ENCODE measurements around the gene ADAM30. TPM values are rescaled to one million over a fixed set of nuclear protein-coding genes. Genes with fewer than 3 reads are reported as not detected.
A peak's percentile ranks its signal among the peaks of the same experiment; 100 is the strongest.

ADAM30 gene
- total RNA-seq, 2 experiments from 2014 or later = not detected

DNA sequence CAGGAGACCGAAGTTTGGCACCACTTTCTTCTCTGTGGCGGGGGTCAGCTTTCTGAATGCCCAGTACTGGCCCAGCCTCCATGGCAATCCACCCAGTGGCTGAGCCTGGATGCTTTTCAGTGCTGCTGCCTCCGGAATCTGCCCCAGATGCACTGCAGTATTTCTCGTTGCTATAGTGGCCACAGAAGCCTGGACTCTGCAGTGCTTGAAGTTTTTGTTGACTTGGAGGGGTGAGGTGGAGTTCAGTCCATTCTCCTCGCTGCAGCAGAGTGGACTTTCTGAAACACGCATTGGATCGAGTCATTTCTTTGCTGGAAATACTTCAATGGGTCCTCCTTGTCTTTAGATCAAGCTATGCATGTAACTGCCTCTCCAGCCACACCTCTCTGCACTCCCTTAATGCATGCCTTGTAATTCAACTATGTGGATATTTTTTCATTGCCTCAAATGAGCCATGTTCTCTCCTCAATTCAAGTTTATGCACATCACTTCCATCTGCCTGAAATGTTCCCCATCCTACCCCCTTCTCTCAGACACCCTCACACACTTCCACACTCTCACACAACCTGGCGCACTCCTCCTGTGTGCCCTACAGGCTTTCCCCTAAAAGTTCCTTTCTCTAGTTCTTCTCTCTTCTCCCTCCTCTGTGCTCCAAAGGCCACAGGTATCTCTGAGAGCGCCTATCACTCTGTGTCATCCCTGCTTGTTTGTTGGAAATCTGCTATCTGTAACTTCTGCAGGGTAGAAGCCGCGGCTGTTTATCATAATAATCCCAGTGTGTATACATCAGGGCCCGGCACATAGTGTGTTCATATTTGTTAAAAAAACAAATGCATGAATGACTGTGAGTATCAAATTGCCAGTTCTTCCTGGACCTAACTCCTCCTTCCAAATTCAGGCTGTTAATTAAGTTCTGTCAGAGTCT lies 16.5 kb downstream of the ADAM30 start:
- Mint-ChIP-seq H3K9me3 (no peaks in the 10 kb centered on the region), H3K4me1 (ENCODE audit: low read depth) (no peaks in the 10 kb centered on the region), H3K27me3 (peaks cover 9% of the 10 kb centered on the region), H3K27ac (no peak overlapping the region), H3K4me3 (no peak overlapping the region), H3K36me3 (ENCODE audit: low read depth) (no peaks in the 10 kb centered on the region)
- TF ChIP-seq, protein P1, sequence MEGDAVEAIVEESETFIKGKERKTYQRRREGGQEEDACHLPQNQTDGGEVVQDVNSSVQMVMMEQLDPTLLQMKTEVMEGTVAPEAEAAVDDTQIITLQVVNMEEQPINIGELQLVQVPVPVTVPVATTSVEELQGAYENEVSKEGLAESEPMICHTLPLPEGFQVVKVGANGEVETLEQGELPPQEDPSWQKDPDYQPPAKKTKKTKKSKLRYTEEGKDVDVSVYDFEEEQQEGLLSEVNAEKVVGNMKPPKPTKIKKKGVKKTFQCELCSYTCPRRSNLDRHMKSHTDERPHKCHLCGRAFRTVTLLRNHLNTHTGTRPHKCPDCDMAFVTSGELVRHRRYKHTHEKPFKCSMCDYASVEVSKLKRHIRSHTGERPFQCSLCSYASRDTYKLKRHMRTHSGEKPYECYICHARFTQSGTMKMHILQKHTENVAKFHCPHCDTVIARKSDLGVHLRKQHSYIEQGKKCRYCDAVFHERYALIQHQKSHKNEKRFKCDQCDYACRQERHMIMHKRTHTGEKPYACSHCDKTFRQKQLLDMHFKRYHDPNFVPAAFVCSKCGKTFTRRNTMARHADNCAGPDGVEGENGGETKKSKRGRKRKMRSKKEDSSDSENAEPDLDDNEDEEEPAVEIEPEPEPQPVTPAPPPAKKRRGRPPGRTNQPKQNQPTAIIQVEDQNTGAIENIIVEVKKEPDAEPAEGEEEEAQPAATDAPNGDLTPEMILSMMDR (IDR thresholded peaks at IDR 0.05) = no peak
- ATAC-seq (no peak), DNase-seq (no peak)
- CTCF ChIA-PET = interaction anchor here (1.9 kb wide), 1 partner anchor 10 kb away, joined by 12 read pairs; no protein-coding TSS in a partner anchor
- intact Hi-C loops (cut with micrococcal nuclease) = no loop called here
- POLR2A ChIA-PET = no interaction called here

DNA sequence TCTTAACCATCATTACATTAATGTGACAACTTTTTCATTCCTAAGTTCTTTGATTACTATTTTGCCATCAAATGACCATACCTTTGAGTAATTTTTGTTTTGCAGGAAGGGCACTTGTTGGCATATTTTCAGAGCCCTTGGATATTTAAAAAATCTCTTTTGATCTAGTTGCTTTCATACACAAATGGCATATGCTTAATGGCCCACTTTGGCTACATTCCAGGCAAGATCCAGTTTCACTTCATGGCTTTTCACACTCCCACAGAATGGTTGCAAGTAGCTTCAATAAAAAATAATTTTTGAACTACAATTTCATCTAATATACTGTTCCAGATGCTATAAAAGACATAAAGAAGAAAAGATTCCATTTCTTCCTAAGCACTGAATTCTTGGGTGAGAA lies 18.1 kb downstream of the ADAM30 start:
- Mint-ChIP-seq H3K4me1 (ENCODE audit: low read depth) (no peaks in the 10 kb centered on the region), H3K9me3 (no peaks in the 10 kb centered on the region), H3K27ac (no peak overlapping the region), H3K4me3 (no peak overlapping the region), H3K36me3 (ENCODE audit: low read depth) (no peaks in the 10 kb centered on the region), H3K27me3 (peaks cover 13% of the 10 kb centered on the region)
- ChIA-PET POLR2A (no interaction called here), CTCF (interaction anchor here (0.8 to 1.9 kb wide), 2 partner anchors 8 to 9 kb away, joined by 4 to 12 read pairs; no protein-coding TSS in a partner anchor)
- intact Hi-C loops (cut with micrococcal nuclease) = no loop called here
- no peak for DNase-seq
- no peak for ATAC-seq
- TF ChIP-seq, protein P1 (IDR thresholded peaks at IDR 0.05) = no peak

DNA sequence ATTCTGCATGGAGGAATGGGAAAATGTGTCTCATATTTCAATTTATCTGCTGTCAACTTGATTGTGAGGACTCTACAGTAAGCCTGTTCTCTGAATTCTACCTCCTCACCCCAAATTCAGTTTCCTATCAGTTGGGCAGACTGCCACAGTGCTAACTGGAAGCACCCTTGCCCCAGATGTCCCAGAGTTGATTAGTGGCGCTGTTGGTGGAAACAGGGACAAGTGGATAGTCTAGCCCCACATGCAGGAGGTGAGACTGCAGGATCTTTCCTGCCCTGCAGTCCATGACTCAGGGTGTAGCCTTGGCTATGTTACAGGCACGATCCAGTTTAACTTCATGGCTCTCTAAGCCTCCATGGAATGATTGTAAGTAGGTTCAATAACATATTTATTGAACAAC lies 22.1 kb downstream of the ADAM30 start:
- ChIA-PET CTCF (interaction anchor here (1.1 to 1.4 kb wide), 4 partner anchors 8 to 31 kb away, joined by 3 to 4 read pairs (median 4); no protein-coding TSS in a partner anchor), POLR2A (no interaction called here)
- no peak overlapping the region for H3K4me3 Mint-ChIP-seq
- intact Hi-C loops (cut with micrococcal nuclease) = no loop called here
- H3K27ac Mint-ChIP-seq = no peak overlapping the region
- H3K36me3 Mint-ChIP-seq (ENCODE audit: low read depth) = no peaks in the 10 kb centered on the region
- no peaks in the 10 kb centered on the region for H3K9me3 Mint-ChIP-seq
- TF ChIP-seq, protein P1 (IDR thresholded peaks at IDR 0.05) = no peak
- H3K27me3 Mint-ChIP-seq = peaks cover 9% of the 10 kb centered on the region
- DNase-seq (no peak), ATAC-seq (no peak)
- H3K4me1 Mint-ChIP-seq (ENCODE audit: low read depth) = no peaks in the 10 kb centered on the region

DNA sequence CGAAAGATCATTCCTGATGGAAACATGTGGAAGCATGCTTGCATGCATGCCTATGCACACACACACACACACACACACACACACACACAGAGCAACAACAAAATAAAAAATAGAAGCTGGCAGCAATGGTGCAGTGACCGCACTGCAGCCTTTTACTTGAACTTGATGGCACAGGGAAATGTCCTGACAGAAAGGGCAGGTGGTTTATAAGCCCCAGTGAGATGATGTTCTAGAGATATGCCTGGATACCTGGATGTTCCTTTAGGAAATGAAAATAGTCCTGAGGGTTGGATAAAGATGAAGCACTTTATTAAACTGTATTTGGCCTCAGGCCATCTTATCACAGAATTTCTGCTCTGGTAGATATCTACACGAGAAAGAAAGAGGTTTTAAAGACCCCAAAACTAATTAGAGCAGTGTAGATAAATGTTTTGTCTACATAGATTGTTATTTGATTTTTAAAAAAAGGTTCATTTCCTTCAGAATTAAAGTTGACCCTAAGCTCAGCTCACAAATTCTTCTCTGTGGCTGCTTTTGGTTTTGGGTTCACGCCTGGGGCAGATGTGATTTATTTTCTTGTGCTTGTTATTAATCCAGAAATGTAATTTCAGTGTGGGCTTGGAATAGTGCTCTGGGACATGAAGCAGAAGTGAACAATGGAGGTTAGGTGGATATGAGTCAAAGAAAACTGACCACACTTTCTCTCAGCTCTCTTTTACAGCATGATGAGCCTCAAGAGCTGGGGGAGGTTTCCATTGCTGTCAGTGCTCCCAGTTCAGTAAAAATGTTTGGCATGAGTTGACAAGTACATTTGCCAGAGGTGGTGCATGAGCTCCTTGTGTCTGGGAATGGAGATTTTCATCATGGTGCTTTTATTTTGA lies 22.9 kb downstream of the ADAM30 start:
- ChIA-PET POLR2A (no interaction called here), CTCF (interaction anchor here (1.1 to 2.2 kb wide), 5 partner anchors 9 to 64 kb away, joined by 3 to 9 read pairs (median 4); no protein-coding TSS in a partner anchor)
- intact Hi-C loops (cut with micrococcal nuclease) = no loop called here
- H3K27ac Mint-ChIP-seq = no peak overlapping the region
- H3K36me3 Mint-ChIP-seq (ENCODE audit: low read depth) = no peaks in the 10 kb centered on the region
- TF ChIP-seq, protein P1 (IDR thresholded peaks at IDR 0.05) = no peak
- H3K27me3 Mint-ChIP-seq = peaks cover 9% of the 10 kb centered on the region
- no peaks in the 10 kb centered on the region for H3K4me1 Mint-ChIP-seq (ENCODE audit: low read depth)
- H3K9me3 Mint-ChIP-seq = no peaks in the 10 kb centered on the region
- ATAC-seq = peak; percentile 47
- no peak overlapping the region for H3K4me3 Mint-ChIP-seq
- DNase-seq = no peak
